Mucosa of stomach (tissue), 1 donor: ENCODE results near the gene RARRES1.

ENCODE experiments used
- H3K27me3 ChIP-seq: one replicate; pipeline ENCODE4 v1.7.0; 2013; ENCODE audit warnings: mild to moderate bottlenecking, low read length; ENCODE audit not compliant: control insufficient read depth, insufficient read depth
- H3K36me3 ChIP-seq: one replicate; pipeline ENCODE4 v1.7.0; 2013; ENCODE audit warnings: low read length; ENCODE audit not compliant: control insufficient read depth, insufficient read depth
- H3K4me1 ChIP-seq: one replicate; pipeline ENCODE4 v1.7.0; 2013; ENCODE audit warnings: mild to moderate bottlenecking, low read length; ENCODE audit not compliant: control insufficient read depth, insufficient read depth
- H3K4me3 ChIP-seq: one replicate; pipeline ENCODE4 v1.7.0; 2013; ENCODE audit warnings: low read length
- H3K9ac ChIP-seq: one replicate; pipeline ENCODE4 v1.7.0; 2013; ENCODE audit warnings: mild to moderate bottlenecking, low read length, moderate library complexity
- H3K9me3 ChIP-seq: one replicate; pipeline ENCODE4 v1.7.0; 2013; ENCODE audit warnings: mild to moderate bottlenecking, low read length, moderate library complexity; ENCODE audit not compliant: control insufficient read depth
- donor health status: Pancreatic carcinoma.

The RARRES1 gene

DNA sequence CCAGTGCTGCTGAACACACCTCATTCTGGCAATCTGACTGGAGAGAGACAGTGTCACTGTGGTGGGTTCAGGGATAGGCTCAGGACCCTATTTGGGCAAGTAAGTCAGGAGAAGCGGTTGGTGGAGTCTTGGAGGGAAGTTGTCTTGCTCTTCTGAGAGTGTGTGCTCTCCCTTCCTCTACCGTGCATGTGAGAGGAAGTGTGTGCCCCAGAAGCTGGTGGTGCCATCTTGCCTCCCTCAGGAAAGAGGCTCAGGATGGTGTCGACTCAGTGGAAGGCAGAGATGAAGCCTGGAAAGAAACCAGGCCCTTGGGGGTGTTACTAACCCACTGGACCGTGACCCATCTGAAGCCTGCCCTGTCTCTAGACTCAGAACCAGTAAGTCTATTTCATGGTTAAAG, 6.8 kb upstream of the RARRES1 start:
- H3K27me3 ChIP-seq: no peaks in the 10 kb centered on the region
- no peak overlapping the region for H3K4me3 ChIP-seq
- H3K9ac ChIP-seq: no peak overlapping the region
- no peaks in the 10 kb centered on the region for H3K4me1 ChIP-seq
- no peaks in the 10 kb centered on the region for H3K36me3 ChIP-seq
- no peaks in the 10 kb centered on the region for H3K9me3 ChIP-seq

DNA sequence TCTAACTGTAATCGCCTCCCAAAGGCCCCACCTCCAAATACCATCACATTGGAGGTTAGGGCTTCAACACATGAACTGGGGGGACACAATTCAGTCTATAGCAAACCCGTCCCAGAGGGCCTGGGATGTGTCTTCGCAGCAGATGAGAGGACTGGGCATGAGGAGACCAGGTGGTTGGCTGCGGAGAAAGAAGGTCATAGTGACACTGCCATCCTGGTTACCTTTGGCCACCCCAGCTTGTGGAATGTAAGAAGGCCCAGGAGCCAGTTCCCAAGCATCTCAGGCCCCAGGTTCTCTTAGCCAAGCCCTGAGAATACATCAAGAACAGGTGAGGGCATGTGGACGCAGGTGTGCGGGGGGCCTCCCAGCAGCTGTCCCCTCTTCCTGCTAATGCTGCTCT, 6.4 kb upstream of the RARRES1 start:
- Histone ChIP-seq H3K4me1 (no peaks in the 10 kb centered on the region), H3K36me3 (no peaks in the 10 kb centered on the region), H3K9me3 (no peaks in the 10 kb centered on the region), H3K4me3 (no peak overlapping the region), H3K27me3 (no peaks in the 10 kb centered on the region), H3K9ac (no peak overlapping the region)

DNA sequence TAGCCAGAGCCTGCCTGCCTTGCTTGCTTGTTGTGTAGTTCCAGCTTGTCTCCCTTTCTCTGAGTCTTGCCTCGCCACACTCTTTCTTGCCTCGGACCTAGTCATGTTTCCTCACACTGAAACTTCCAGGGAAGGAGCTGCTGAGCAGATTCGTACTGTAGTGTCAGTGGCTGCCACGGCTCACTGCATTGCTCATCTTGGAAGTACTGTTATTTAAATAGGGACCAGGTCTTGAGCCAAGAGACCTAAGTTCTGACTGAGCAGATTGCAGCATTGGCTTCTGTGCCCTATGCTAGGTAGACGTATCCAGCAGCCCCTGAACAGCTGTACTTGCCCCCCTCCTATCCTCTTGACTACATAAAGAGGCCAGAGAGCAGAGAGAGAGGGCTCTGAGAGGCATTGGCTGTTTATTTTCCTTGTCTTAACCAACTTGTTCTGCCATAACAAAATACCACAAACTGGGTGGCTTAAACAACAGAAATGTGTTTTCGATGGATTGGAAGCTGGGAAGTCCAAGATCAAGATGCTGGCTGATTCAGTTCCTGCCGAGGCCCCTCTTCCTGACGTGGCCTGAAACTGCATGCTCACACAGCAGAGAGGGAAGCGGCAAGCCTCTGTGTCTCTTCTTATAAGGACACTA, 5.8 kb upstream of the RARRES1 start:
- no peaks in the 10 kb centered on the region for H3K4me1 ChIP-seq
- no peak overlapping the region for H3K4me3 ChIP-seq
- no peak overlapping the region for H3K9ac ChIP-seq
- H3K9me3 ChIP-seq: no peaks in the 10 kb centered on the region
- no peaks in the 10 kb centered on the region for H3K36me3 ChIP-seq
- H3K27me3 ChIP-seq: no peaks in the 10 kb centered on the region

DNA sequence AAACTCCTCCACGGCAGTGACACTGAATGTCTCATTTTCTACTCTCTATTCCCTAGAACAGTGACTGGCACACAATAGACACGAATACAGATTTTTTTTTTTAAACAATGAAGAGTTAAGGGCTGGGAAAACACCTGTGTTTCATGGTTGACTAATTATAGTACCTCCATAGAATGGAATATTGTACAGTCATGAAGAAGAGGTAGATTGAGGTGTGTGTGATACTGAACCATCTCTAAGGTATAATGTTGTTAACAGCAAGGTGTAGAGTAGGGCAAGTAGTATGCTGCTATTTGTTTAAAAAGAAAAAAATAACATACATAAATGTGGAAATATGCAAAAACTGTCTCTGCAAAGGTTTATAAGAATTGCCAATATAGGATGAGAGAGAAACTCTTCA, 5.2 kb upstream of the RARRES1 start:
- Histone ChIP-seq H3K27me3 (no peaks in the 10 kb centered on the region), H3K4me3 (no peak overlapping the region), H3K4me1 (no peaks in the 10 kb centered on the region), H3K9ac (no peak overlapping the region), H3K9me3 (no peaks in the 10 kb centered on the region), H3K36me3 (no peaks in the 10 kb centered on the region)

DNA sequence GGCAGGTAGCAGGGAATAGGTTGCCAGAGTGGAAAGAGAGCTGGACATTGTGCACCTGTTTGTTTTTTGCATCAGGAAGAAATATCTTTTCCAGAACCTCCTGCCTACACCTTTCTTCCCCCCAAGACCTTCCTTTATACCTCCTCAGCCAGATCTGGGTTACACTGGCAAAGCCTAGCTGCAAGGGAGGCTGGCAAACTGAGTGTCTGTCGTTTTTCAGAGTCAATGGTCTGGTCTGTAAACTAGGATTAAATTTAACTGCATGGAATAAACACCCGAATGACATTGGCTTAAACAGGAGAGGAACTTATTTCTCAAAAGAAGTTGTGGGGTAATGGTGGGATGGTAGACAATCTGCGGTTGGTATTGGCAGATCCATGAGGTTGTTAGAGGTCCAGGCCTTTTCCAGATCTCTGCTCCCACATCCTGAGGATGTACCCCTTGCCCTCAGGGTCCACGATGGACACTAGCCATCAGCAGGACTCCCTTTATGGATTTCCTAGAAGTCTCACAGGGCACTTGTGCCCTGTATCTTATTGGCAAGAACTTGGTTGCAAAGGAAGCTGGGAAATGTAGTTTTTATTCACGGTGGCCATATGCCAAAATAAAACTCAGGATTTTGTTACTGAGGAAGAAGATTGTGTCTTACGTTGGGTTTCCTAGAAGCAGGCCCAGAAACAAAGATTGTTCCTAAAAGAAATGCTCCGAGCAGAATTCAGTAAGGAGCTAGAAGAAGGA, 3.2 kb upstream of the RARRES1 start:
- Histone ChIP-seq H3K4me1 (peaks cover 7% of the 10 kb centered on the region), H3K9me3 (no peaks in the 10 kb centered on the region), H3K9ac (no peak overlapping the region), H3K36me3 (no peaks in the 10 kb centered on the region), H3K27me3 (no peaks in the 10 kb centered on the region), H3K4me3 (no peak overlapping the region)

DNA sequence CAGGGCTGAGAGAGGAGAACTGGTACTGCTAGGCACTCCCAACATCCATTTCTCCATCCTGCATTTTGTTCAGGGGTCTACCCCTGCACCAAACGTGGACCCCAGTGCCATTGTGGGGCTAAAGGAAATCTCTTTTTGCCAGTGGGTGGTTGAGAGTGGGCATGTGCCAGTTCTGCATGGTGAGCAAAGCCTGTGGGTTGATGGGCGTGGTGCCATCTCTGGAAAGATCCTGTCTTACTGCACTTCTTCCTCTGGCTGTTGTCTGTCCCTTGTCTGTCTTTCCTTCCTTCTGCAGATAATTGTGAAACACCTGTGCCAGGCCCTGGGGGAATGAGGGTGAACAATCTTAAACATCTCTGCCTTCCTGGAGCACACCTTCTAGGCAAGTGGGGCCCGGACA, 1.4 kb upstream of the RARRES1 start:
- Histone ChIP-seq H3K4me3 (no peak overlapping the region), H3K36me3 (no peaks in the 10 kb centered on the region), H3K4me1 (peaks cover 7% of the 10 kb centered on the region), H3K9me3 (no peaks in the 10 kb centered on the region), H3K27me3 (no peaks in the 10 kb centered on the region), H3K9ac (no peak overlapping the region)

DNA sequence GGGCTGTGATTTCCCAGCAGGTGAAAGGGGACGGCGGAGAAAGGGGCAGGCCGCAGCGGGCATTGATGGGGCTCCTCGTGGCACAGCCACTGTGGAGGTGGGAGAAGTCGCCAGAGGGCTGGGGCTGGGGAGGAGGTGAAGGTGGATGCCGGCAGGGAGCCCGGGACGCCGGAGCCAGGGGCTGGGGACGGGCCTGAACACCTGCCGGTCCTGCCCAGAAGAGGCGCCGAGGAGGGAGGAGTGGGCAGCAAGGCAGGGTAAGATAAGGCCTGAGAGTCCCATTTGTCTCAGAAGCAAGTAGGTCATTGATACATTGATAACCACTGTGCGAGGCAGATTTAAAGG, 571 bp upstream of the RARRES1 start:
- Histone ChIP-seq H3K36me3 (no peaks in the 10 kb centered on the region), H3K9me3 (no peaks in the 10 kb centered on the region), H3K4me3 (peak overlapping the region; percentile 56), H3K27me3 (no peaks in the 10 kb centered on the region), H3K4me1 (peaks cover 11% of the 10 kb centered on the region), H3K9ac (peak overlapping the region; percentile 57)

DNA sequence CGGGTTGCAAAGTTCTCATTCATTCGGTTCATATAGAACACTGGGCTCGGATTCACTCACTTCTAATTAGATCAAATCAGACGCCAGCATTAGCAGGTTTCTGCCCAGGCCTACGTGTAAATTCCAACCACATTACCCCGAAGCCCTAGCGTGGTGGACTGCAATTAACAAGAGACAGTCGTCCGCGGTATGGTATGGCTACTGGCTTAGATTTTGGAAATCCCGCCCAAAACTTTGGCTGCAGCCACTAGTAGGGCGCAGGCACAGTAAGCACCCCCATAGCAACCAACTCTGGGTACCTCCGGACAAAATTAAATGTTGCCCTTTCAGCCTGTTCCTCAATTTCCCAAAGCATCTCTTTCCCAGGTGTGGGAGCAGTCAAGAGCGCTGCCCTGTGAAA, 771 bp downstream of the RARRES1 start:
- H3K9ac ChIP-seq: peak overlapping the region; percentile 57
- peaks cover 23% of the 10 kb centered on the region for H3K4me1 ChIP-seq
- H3K4me3 ChIP-seq: peak overlapping the region; percentile 46
- no peaks in the 10 kb centered on the region for H3K36me3 ChIP-seq
- H3K27me3 ChIP-seq: no peaks in the 10 kb centered on the region
- H3K9me3 ChIP-seq: no peaks in the 10 kb centered on the region

DNA sequence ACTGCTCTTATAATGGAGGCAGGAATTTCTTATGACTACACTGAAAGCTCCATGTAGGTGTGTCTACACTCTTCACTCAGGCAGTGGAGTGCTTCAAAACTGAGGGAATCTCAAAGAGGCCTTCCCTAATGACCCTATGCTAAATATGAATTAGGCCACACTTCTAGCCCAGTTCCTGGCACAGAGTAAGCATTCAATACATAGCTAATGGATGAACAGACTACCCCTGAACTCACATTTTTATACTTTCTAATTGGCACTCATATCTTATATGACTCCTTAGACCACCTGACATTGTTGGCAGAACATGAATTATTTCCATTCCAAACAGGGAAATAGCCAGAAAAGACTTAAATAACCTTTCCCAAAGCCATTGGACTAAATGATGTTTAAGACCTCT, 3.4 kb downstream of the RARRES1 start:
- Histone ChIP-seq H3K4me3 (no peak overlapping the region), H3K27me3 (no peaks in the 10 kb centered on the region), H3K9ac (no peak overlapping the region), H3K36me3 (no peaks in the 10 kb centered on the region), H3K9me3 (no peaks in the 10 kb centered on the region), H3K4me1 (peaks cover 38% of the 10 kb centered on the region)

DNA sequence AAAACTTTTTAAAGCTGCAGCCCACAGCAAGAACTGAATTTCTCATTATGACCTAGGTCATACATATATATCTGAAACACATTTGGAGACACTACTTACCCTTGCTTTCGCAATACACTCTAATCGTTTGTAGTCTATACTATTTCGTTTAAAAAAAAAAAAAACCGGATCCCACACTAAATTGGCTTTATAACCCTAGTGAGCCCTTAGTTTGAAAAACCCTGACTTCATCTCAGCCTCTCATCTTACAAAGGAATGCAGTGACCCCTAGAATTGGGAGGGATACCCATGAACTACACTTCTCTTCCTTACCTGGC, 4.2 kb downstream of the RARRES1 start:
- no peaks in the 10 kb centered on the region for H3K27me3 ChIP-seq
- H3K36me3 ChIP-seq: no peaks in the 10 kb centered on the region
- no peak overlapping the region for H3K9ac ChIP-seq
- H3K4me1 ChIP-seq: peaks cover 46% of the 10 kb centered on the region
- no peaks in the 10 kb centered on the region for H3K9me3 ChIP-seq
- no peak overlapping the region for H3K4me3 ChIP-seq

DNA sequence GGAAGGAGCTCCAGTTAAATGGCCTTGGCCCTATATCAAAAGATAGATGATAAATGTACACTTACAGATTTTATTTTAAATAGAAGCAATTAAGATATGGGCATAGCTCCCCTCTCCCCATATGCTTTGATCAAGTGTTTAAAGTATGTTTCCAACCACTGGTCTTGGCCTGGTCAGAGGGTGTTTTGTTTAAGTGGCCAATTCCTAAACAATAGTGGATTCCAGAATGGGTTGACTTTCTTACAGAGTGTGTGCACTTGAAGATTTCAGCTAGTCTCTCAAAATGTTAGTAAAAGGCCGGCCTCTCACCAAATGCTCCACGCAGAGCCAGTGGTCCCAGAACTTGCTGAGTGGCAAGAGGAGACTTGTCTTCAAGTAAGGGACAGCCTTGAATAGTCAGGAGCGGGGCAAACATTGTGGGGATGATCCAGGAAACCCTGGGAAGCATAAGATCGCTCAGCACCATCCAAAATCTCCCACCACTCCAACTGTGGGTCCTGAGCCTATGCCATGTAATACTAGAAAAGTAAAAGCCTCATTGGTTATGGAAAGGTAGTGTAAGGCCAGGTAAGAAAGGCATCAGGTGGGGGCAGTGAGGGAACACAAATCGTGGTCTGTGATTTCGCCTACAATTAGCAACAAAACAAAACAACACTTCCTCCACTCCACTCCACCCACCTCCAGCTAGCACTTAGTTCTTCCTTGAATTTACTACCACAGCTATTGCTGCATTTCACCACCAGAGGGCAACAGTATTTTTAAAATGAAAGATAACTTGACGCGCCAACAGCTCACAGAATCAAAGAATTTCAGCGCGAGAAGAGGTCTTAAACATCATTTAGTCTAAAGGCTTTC, 4.8 kb downstream of the RARRES1 start:
- peaks cover 52% of the 10 kb centered on the region for H3K4me1 ChIP-seq
- no peaks in the 10 kb centered on the region for H3K36me3 ChIP-seq
- no peak overlapping the region for H3K4me3 ChIP-seq
- peak overlapping the region; percentile 32 for H3K9ac ChIP-seq
- no peaks in the 10 kb centered on the region for H3K27me3 ChIP-seq
- H3K9me3 ChIP-seq: no peaks in the 10 kb centered on the region

DNA sequence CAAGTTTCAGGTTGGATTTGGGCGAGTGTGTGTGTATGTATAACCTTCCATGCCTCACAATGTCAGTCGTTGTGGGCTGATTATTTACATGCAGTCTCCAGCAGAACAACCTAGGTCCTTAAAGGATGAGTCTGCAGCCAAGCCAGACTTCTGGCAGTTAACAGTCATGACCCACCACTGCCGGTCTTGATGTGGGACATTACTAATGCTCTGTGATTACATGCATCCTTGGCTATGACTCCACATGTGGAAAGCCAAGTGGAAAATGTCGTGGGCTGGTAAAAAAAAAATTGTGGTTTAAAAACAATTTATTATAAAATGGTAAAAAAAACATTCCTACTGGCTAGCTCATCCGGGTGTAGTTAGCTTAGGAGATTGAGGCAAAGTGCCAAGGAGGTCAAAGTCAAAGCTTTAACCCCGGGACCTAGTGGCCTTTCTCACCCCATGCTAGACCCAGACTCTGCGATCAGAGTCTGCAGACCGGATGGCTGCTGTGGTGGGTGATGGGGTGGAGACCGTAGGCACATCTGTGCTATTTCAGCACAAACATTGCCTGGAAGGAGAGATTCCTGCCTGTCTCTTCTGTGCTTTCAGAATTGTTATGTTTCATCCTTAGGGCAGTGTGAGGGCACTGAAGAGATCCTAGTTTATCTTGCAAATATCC, 6.8 kb downstream of the RARRES1 start:
- H3K4me1 ChIP-seq: peaks cover 45% of the 10 kb centered on the region

More for the DNA sequence above, 6.8 kb downstream of the RARRES1 start:
- Histone ChIP-seq H3K4me3 (no peak overlapping the region), H3K9me3 (no peaks in the 10 kb centered on the region), H3K9ac (no peak overlapping the region), H3K36me3 (no peaks in the 10 kb centered on the region), H3K27me3 (no peaks in the 10 kb centered on the region)
